ENCODE results near the gene CPNE5. TPM values are rescaled to one million over a fixed set of nuclear protein-coding genes. Genes with fewer than 3 reads are reported as not detected.

The CPNE5 gene
- total RNA-seq (10 to 100 TPM in 1 of 2 donors, 1 to 10 TPM in 1; 7.9 to 13.1 TPM), polyA plus RNA-seq (under 1 TPM in 1 of 2 donors, not detected in 1; 0.20 TPM)
- long read RNA-seq, donor 1, partial matches to known transcripts = 2 of 11 reads
- long read RNA-seq, donor 1, other reads (novel, unspliced or antisense) = 9 of 11 reads
- long read RNA-seq, donor 2, partial matches to known transcripts = 1 of 13 reads
- long read RNA-seq, donor 2, other reads (novel, unspliced or antisense) = 12 of 13 reads

DNA sequence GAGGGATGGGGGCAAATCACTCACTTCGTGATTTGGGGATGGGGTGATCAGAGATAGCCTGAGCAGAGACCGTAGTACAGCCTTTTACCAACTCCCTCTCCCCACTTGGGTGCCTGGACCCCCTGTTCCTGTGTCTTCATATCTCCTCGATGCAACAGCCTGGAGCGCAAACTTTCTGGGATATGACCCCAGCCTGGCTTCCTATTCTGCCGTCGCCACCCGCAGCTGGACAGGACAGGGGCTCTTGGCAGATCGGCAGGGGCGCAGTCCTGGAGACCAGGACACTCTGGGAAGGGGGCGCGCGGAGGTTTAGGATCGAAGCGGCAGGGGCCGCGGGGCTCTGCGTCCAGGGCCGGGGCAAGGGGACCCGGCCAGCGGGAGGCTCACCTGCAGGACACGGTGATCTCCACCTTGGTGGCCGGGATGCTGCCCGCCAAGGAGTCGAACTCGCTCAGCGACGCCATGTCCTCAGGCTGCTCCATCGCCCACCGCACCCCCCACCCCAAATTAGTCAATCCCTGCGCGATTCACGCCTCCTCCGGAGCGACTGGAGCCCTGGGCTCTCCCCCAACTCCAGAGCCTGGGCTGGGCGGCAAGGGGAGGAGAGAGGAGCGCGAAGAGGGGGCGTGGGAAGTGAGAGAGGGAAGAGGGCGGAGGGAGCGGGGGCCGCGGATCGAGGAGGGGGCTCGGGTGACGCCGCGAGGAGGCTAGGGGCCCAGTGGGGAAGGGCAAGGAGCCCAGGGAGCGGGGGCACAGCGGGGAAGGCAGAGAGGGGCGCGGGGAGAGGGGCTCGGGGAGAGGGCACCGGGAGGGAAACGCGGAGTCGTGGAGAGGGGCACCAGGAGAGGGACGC, at the start of gene CPNE5:
Gene CPNE5, minus strand, starts transcription at position 549 of the 853 bp plus-strand sequence. Its CDS starts 67 bp downstream, at position 482.
- DNase-seq (no peak), ATAC-seq (ENCODE audit: low FRiP score) (peak; percentile 13)
- intact Hi-C loops (cut with DNase I) = no loop called here
- H3K27me3 ChIP-seq (ENCODE audit: control insufficient read depth in 1 of 2, insufficient read depth in 2 of 2, low read length in 1 of 2) = no peaks in the 10 kb centered on the region
- H3K36me3 ChIP-seq (ENCODE audit: control insufficient read depth in 1 of 2, insufficient read depth in 2 of 2, low read length in 1 of 2) = no peaks in the 10 kb centered on the region
- H3K4me3 ChIP-seq (ENCODE audit: low read length in 2 of 2) = peak within 1 kb of the TSS; percentile 23 to 24
- no peaks in the 10 kb centered on the region for H3K9me3 ChIP-seq (ENCODE audit: control insufficient read depth, low read length)
- no peaks in the 10 kb centered on the region for H3K4me1 ChIP-seq (ENCODE audit: control insufficient read depth in 1 of 2, insufficient read depth in 2 of 2, low read length in 2 of 2)
- H3K27ac ChIP-seq (ENCODE audit: low read depth in 1 of 2, low read length in 2 of 2) = no peak within 1 kb of the TSS
- 20 to 22% methylated on average over 38 to 57 of the region's 57 CpGs for WGBS, 2 donors

DNA sequence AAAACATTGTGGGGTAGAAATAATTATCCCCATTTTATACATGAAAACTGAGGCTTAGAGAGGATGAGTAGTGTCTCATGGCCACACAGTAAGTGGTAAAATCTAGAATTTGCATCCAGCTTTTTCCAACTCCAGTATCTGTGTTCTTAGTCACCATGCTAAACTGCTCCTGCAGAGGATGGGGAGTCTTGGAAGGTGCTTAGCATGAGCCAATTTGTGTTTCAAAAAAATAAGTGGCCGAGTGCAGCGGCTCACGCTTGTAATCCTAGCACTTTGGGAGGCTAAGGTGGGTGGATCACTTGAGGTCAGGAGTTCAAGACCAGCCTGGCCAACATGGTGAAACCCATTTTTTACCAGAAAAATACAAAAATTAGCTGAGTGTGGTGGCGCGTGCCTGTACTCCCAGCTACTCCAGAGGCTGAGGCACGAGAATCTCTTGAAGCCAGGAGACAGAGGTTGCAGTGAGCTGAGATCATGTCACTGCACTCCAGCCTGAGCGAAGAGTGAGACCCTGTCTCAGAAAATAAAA, 48.9 kb upstream of the CPNE5 start:
- Histone ChIP-seq H3K27ac (ENCODE audit: low read depth in 1 of 2, low read length in 2 of 2) (no peak overlapping the region), H3K27me3 (ENCODE audit: control insufficient read depth in 1 of 2, insufficient read depth in 2 of 2, low read length in 1 of 2) (no peaks in the 10 kb centered on the region), H3K4me3 (ENCODE audit: low read length in 2 of 2) (no peak overlapping the region), H3K9me3 (ENCODE audit: control insufficient read depth, low read length) (no peaks in the 10 kb centered on the region), H3K36me3 (ENCODE audit: control insufficient read depth in 1 of 2, insufficient read depth in 2 of 2, low read length in 1 of 2) (no peaks in the 10 kb centered on the region), H3K4me1 (ENCODE audit: control insufficient read depth in 1 of 2, insufficient read depth in 2 of 2, low read length in 2 of 2) (peaks cover 0 to 2% of the 10 kb centered on the region in 2 donors)
- intact Hi-C loops (cut with DNase I) = loop anchor here (5.0 to 10.0 kb wide), 2 partner anchors 129 to 327 kb away; no protein-coding TSS in a partner anchor
- DNase-seq = no peak
- ATAC-seq (ENCODE audit: low FRiP score) = no peak
- 88 to 93% methylated on average over 7 of the region's 7 CpGs for WGBS, 2 donors

GRCh38 chr6:36886950-36887618, 47.8 kb upstream of the CPNE5 start:
- Histone ChIP-seq H3K36me3 (ENCODE audit: control insufficient read depth in 1 of 2, insufficient read depth in 2 of 2, low read length in 1 of 2) (no peaks in the 10 kb centered on the region), H3K27me3 (ENCODE audit: control insufficient read depth in 1 of 2, insufficient read depth in 2 of 2, low read length in 1 of 2) (no peaks in the 10 kb centered on the region), H3K4me1 (ENCODE audit: control insufficient read depth in 1 of 2, insufficient read depth in 2 of 2, low read length in 2 of 2) (peaks cover 0 to 2% of the 10 kb centered on the region in 2 donors), H3K27ac (ENCODE audit: low read depth in 1 of 2, low read length in 2 of 2) (no peak overlapping the region), H3K4me3 (ENCODE audit: low read length in 2 of 2) (no peak overlapping the region), H3K9me3 (ENCODE audit: control insufficient read depth, low read length) (no peaks in the 10 kb centered on the region)
- DNase-seq (no peak), ATAC-seq (ENCODE audit: low FRiP score) (no peak)
- intact Hi-C loops (cut with DNase I) = loop anchor here (5.0 to 10.0 kb wide), 2 partner anchors 130 to 328 kb away; no protein-coding TSS in a partner anchor
- 57 to 61% methylated on average over 10 of the region's 10 CpGs for WGBS, 2 donors

GRCh38 chr6:36885461-36886401, 46.5 kb upstream of the CPNE5 start, which contains the start of gene C6orf89:
C6orf89 (plus strand) TSS chr6:36885952; CDS start chr6:36899445, 13,493 bp downstream.
- WGBS, 2 donors = 2 to 3% methylated on average over 39 to 48 of the region's 48 CpGs
- H3K4me1 ChIP-seq (ENCODE audit: control insufficient read depth in 1 of 2, insufficient read depth in 2 of 2, low read length in 2 of 2) = peaks cover 0 to 2% of the 10 kb centered on the region in 2 donors
- no peaks in the 10 kb centered on the region for H3K27me3 ChIP-seq (ENCODE audit: control insufficient read depth in 1 of 2, insufficient read depth in 2 of 2, low read length in 1 of 2)
- DNase-seq (peak; percentile 99), ATAC-seq (ENCODE audit: low FRiP score) (peak; percentile 100)
- H3K9me3 ChIP-seq (ENCODE audit: control insufficient read depth, low read length) = no peaks in the 10 kb centered on the region
- H3K36me3 ChIP-seq (ENCODE audit: control insufficient read depth in 1 of 2, insufficient read depth in 2 of 2, low read length in 1 of 2) = no peaks in the 10 kb centered on the region
- H3K27ac ChIP-seq (ENCODE audit: low read depth in 1 of 2, low read length in 2 of 2) = peak within 1 kb of the TSS; percentile 57 to 91
- intact Hi-C loops (cut with DNase I) = loop anchor here (1.0 to 10.0 kb wide), 4 partner anchors 95 to 329 kb away; no protein-coding TSS in a partner anchor
- peak within 1 kb of the TSS; percentile 20 to 62 for H3K4me3 ChIP-seq (ENCODE audit: low read length in 2 of 2)

DNA sequence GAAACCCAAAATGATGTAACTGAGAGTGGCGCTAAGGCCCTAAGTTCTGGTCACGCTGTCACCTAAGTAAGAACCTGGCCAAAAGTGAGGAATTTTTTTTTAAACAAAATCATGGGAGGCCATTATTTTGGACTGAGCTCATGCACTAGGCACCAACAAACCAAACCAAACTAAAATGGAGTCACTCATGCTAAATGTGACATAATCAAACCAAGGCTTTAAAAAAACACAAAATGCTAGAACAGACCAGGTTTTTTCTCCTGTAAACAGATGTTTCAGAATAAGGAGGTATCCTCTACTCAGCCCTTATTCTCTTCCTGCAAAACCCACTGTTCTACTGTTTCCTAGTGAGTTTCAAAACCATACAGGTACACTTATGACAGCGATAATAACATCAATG, 45.4 kb upstream of the CPNE5 start:
- H3K4me1 ChIP-seq (ENCODE audit: control insufficient read depth in 1 of 2, insufficient read depth in 2 of 2, low read length in 2 of 2) = peaks cover 0 to 2% of the 10 kb centered on the region in 2 donors
- H3K4me3 ChIP-seq (ENCODE audit: low read length in 2 of 2) = no peak overlapping the region
- H3K36me3 ChIP-seq (ENCODE audit: control insufficient read depth in 1 of 2, insufficient read depth in 2 of 2, low read length in 1 of 2) = no peaks in the 10 kb centered on the region
- H3K27me3 ChIP-seq (ENCODE audit: control insufficient read depth in 1 of 2, insufficient read depth in 2 of 2, low read length in 1 of 2) = no peaks in the 10 kb centered on the region
- WGBS, 2 donors = 96 to 99% methylated on average over 3 of the region's 3 CpGs
- no peaks in the 10 kb centered on the region for H3K9me3 ChIP-seq (ENCODE audit: control insufficient read depth, low read length)
- no peak for DNase-seq
- no peak overlapping the region for H3K27ac ChIP-seq (ENCODE audit: low read depth in 1 of 2, low read length in 2 of 2)
- intact Hi-C loops (cut with DNase I) = loop anchor here (1.0 to 10.0 kb wide), 4 partner anchors 96 to 330 kb away; no protein-coding TSS in a partner anchor
- no peak for ATAC-seq (ENCODE audit: low FRiP score)

DNA sequence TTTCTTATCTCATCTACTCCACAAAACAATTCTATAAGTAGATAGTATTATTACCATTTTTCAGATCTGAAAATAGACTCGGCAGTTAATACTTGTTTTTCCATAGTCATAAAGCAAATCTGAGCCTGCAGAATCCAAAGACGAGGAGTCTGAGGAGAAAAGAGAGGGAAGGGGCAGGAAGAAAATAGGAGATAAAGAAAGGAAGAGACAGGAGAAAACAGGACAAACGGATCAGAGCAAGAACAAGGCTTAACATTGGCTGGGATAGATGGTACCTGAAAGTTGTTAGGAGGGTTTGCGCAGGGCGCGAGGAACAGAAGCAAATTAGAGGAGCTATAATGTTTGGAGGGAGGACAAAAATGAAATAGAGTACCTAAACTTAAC, 36.0 kb upstream of the CPNE5 start:
- DNase-seq = no peak
- H3K9me3 ChIP-seq (ENCODE audit: control insufficient read depth, low read length) = no peaks in the 10 kb centered on the region
- no peaks in the 10 kb centered on the region for H3K36me3 ChIP-seq (ENCODE audit: control insufficient read depth in 1 of 2, insufficient read depth in 2 of 2, low read length in 1 of 2)
- 24 to 34% methylated on average over 6 of the region's 6 CpGs for WGBS, 2 donors
- peaks cover 1 to 3% of the 10 kb centered on the region in 2 donors for H3K4me1 ChIP-seq (ENCODE audit: control insufficient read depth in 1 of 2, insufficient read depth in 2 of 2, low read length in 2 of 2)
- H3K4me3 ChIP-seq (ENCODE audit: low read length in 2 of 2) = peak overlapping the region; percentile 37 to 86
- no peak overlapping the region for H3K27ac ChIP-seq (ENCODE audit: low read depth in 1 of 2, low read length in 2 of 2)
- intact Hi-C loops (cut with DNase I) = no loop called here
- no peaks in the 10 kb centered on the region for H3K27me3 ChIP-seq (ENCODE audit: control insufficient read depth in 1 of 2, insufficient read depth in 2 of 2, low read length in 1 of 2)
- ATAC-seq (ENCODE audit: low FRiP score) = no peak

- H3K9me3 ChIP-seq (ENCODE audit: control insufficient read depth, low read length) = no peaks in the 10 kb centered on the region
Measured at GRCh38 chr6:36874443-36875249, 35.4 kb upstream of the CPNE5 start, which contains the start of gene PPIL1. PPIL1 (minus strand) TSS chr6:36874803; CDS start chr6:36874772, 31 bp downstream.

More at GRCh38 chr6:36874443-36875249, 35.4 kb upstream of the CPNE5 start, which contains the start of gene PPIL1:
- Histone ChIP-seq H3K27ac (ENCODE audit: low read depth in 1 of 2, low read length in 2 of 2) (peak within 1 kb of the TSS in 1 of 2 donors; percentile 74), H3K4me1 (ENCODE audit: control insufficient read depth in 1 of 2, insufficient read depth in 2 of 2, low read length in 2 of 2) (peaks cover 1 to 3% of the 10 kb centered on the region in 2 donors), H3K27me3 (ENCODE audit: control insufficient read depth in 1 of 2, insufficient read depth in 2 of 2, low read length in 1 of 2) (no peaks in the 10 kb centered on the region), H3K4me3 (ENCODE audit: low read length in 2 of 2) (peak within 1 kb of the TSS; percentile 86 to 96), H3K36me3 (ENCODE audit: control insufficient read depth in 1 of 2, insufficient read depth in 2 of 2, low read length in 1 of 2) (no peaks in the 10 kb centered on the region)
- DNase-seq (peak; percentile 88 to 94), ATAC-seq (ENCODE audit: low FRiP score) (peak; percentile 94)
- WGBS, 2 donors = 0% methylated on average over 50 to 54 of the region's 54 CpGs
- intact Hi-C loops (cut with DNase I) = no loop called here

Data from aorta (tissue), 5 donors.